ENCODE data around the gene MCF2L2. TPM values are rescaled to one million over a fixed set of nuclear protein-coding genes. Genes with fewer than 3 reads are reported as not detected.

Gene MCF2L2
- total and polyA plus RNA-seq, 2 donors (not counting 3 experiments of a cell fraction or from before 2014, with no cell fraction given): 0.15 to 1.1 TPM

DNA sequence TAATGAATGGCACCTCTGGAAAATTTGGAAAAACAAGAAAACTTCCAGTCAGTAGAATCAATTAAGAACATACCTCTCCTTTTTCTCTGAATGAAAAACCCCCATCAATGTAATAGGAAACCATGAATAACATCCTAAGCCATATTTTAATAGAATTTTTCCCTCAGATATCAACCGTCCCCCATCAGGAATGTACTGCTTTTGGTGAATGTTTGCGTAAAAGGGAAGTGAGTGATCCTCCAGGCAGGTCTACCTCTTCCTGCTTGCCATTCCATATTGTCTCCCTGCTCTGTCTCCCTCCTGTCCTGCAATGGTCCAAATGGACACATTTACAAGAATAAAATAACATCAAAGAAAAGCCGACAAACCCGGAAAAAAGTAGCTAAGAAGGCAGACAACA, 296.7 kb downstream of the MCF2L2 start:
- no TSS peak for BruUV-seq (replicated peaks)
- ChIA-PET CTCF (interaction anchor here (1.7 to 2.8 kb wide), 5 partner anchors 9 to 251 kb away, joined by 4 to 21 read pairs (median 8); no protein-coding TSS in a partner anchor), POLR2A (no interaction called here)
- no peaks in the 10 kb centered on the region for H3K27me3 ChIP-seq (ENCODE audit: control insufficient read depth in 2 of 2, insufficient read depth in 2 of 2, low read length in 2 of 2)
- peak overlapping the region; percentile 78 for H3K4me2 ChIP-seq (ENCODE audit: insufficient read depth, low read length)
- no peak overlapping the region for H3K4me3 ChIP-seq (replicated peaks in 1 of 3; ENCODE audit: insufficient read depth in 1 of 3, low read depth in 1 of 3, low read length in 3 of 3)
- intact Hi-C loops (cut with micrococcal nuclease) (loop anchor here (1.0 kb wide), 3 partner anchors 9 to 47 kb away; partner anchors contain the start of gene LAMP3), dilution Hi-C loops (cut with MboI; ENCODE audit: extremely low pct_ligation_motif_present, low sequenced_read_pairs) (no loop called here)
- TF ChIP-seq JUN (IDR thresholded peaks at IDR 0.05; ENCODE audit: borderline replicate concordance, insufficient read depth, insufficient read length, low read depth): peak; percentile 61
- TF ChIP-seq, protein P1, sequence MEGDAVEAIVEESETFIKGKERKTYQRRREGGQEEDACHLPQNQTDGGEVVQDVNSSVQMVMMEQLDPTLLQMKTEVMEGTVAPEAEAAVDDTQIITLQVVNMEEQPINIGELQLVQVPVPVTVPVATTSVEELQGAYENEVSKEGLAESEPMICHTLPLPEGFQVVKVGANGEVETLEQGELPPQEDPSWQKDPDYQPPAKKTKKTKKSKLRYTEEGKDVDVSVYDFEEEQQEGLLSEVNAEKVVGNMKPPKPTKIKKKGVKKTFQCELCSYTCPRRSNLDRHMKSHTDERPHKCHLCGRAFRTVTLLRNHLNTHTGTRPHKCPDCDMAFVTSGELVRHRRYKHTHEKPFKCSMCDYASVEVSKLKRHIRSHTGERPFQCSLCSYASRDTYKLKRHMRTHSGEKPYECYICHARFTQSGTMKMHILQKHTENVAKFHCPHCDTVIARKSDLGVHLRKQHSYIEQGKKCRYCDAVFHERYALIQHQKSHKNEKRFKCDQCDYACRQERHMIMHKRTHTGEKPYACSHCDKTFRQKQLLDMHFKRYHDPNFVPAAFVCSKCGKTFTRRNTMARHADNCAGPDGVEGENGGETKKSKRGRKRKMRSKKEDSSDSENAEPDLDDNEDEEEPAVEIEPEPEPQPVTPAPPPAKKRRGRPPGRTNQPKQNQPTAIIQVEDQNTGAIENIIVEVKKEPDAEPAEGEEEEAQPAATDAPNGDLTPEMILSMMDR (IDR thresholded peaks at IDR 0.05; ENCODE audit: extremely low read depth in 1 of 2, insufficient read depth in 1 of 2, low read depth in 1 of 2, low read length in 2 of 2): no peak
- no peak for TF ChIP-seq POLR2A (IDR thresholded peaks at IDR 0.05; ENCODE audit: low read depth, low read length)
- TF ChIP-seq EZH2 (IDR thresholded peaks at IDR 0.05; ENCODE audit: borderline replicate concordance, low read depth, low read length, severe bottlenecking): no peak
- TF ChIP-seq FOS (IDR thresholded peaks at IDR 0.05; ENCODE audit: borderline replicate concordance, insufficient read depth, low read length): peak; percentile 77
- TF ChIP-seq POLR2AphosphoS5 (IDR thresholded peaks at IDR 0.05; ENCODE audit: insufficient read depth, low read depth, low read length): peak; percentile 61
- no peak for TF ChIP-seq MYC (IDR thresholded peaks at IDR 0.05; ENCODE audit: low read depth, low read length)
- TF ChIP-seq GATA2 (IDR thresholded peaks at IDR 0.05; ENCODE audit: insufficient read depth, insufficient read length, low read depth, low read length): peak; percentile 54
- TF ChIP-seq, protein P2, sequence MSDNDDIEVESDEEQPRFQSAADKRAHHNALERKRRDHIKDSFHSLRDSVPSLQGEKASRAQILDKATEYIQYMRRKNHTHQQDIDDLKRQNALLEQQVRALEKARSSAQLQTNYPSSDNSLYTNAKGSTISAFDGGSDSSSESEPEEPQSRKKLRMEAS (IDR thresholded peaks at IDR 0.05; ENCODE audit: insufficient read depth, insufficient read length): no peak
- H3K79me2 ChIP-seq (ENCODE audit: control insufficient read depth, insufficient read depth, low read length): no peaks in the 10 kb centered on the region
- peak overlapping the region; percentile 84 for H3K9ac ChIP-seq (replicated peaks; ENCODE audit: extremely low read depth, insufficient read depth, low read length)
- H3K27ac ChIP-seq (ENCODE audit: insufficient read depth, low read depth, low read length): peak overlapping the region; percentile 96
- H3K9me3 ChIP-seq (replicated peaks; ENCODE audit: control insufficient read depth, insufficient read depth, low read length): no peaks in the 10 kb centered on the region
- no peaks in the 10 kb centered on the region for H3K36me3 ChIP-seq (ENCODE audit: control insufficient read depth in 2 of 2, extremely low read depth in 1 of 2, insufficient read depth in 2 of 2, low read length in 2 of 2)
- peak; percentile 65 for DNase-seq (ENCODE audit: low read depth, low spot score)
- no peaks in the 10 kb centered on the region for H4K20me1 ChIP-seq (replicated peaks; ENCODE audit: control insufficient read depth, extremely low read depth, insufficient read depth, low read length)
- peaks cover 34% of the 10 kb centered on the region for H3K4me1 ChIP-seq (ENCODE audit: control insufficient read depth, extremely low read depth, insufficient read depth, low read length)
- peak overlapping the region; percentile 20 for H2AFZ ChIP-seq (ENCODE audit: low read depth, low read length)
- no peaks in the 10 kb centered on the region for H3K9me1 ChIP-seq (replicated peaks; ENCODE audit: control insufficient read depth, extremely low read depth, insufficient read depth, low read length)
- FAIRE-seq: peak; percentile 89
